Neural progenitor cell (in vitro differentiated cells): ENCODE measurements around the gene EZH1. TPM values are rescaled to one million over a fixed set of nuclear protein-coding genes. Genes with fewer than 3 reads are reported as not detected.
"Not testable (repeated sequence)": the region's sequence is repeated elsewhere in the genome, so short reads cannot be mapped to it uniquely, and the experiment has no call there.

Experiments
- DNase-seq: peaks from one replicate; pipeline ENCODE4 v3.0.0-alpha.2; 2016; ENCODE audit warnings: low spot score
- H2AFZ ChIP-seq: fragments of 200-600 bp; sonication (generic); replicated peaks from 2 replicates; pipeline ENCODE4 v1.6.1; 2016; ENCODE audit warnings: antibody characterized with exemption
- H3F3A ChIP-seq: fragments of 200-600 bp; sonication (generic); 2 replicates; pipeline ENCODE4 v1.6.1; 2016; ENCODE audit warnings: antibody characterized with exemption, low read depth
- H3K27ac ChIP-seq: fragments of 200-600 bp; sonication (generic); 2 replicates; pipeline ENCODE4 v1.5.1; 2016; ENCODE audit warnings: mild to moderate bottlenecking
- H3K27me3 ChIP-seq: fragments of 200-600 bp; sonication (generic); 2 replicates; pipeline ENCODE4 v1.6.1; 2016; ENCODE audit warnings: mild to moderate bottlenecking, moderate library complexity
- H3K36me3 ChIP-seq: fragments of 200-600 bp; sonication (generic); 2 replicates; pipeline ENCODE4 v1.5.1; 2016
- H3K4me1 ChIP-seq: fragments of 200-600 bp; sonication (generic); 2 replicates; pipeline ENCODE4 v1.6.1; 2016; ENCODE audit warnings: mixed run types
- H3K4me2 ChIP-seq: fragments of 200-600 bp; sonication (generic); 2 replicates; pipeline ENCODE4 v1.6.1; 2016
- H3K4me3 ChIP-seq: fragments of 200-600 bp; sonication (generic); 2 replicates; pipeline ENCODE4 v1.5.1; 2016
- H3K79me2 ChIP-seq: fragments of 200-600 bp; sonication (generic); 2 replicates; pipeline ENCODE4 v1.6.1; 2016; ENCODE audit warnings: low read depth
- H3K9ac ChIP-seq: fragments of 200-600 bp; sonication (generic); 2 replicates; pipeline ENCODE4 v1.6.1; 2016
- H3K9me3 ChIP-seq: fragments of 200-600 bp; sonication (generic); 2 replicates; pipeline ENCODE4 v1.5.1; 2016; ENCODE audit warnings: low read depth
- H4K20me1 ChIP-seq: fragments of 200-600 bp; sonication (generic); 2 replicates; pipeline ENCODE4 v1.6.1; 2016; ENCODE audit warnings: low read depth
- H3K27ac Mint-ChIP-seq: 3 replicates; pipeline ENCODE4 v1.8.0; 2021; ENCODE audit warnings: mixed read lengths
- H3K27me3 Mint-ChIP-seq: 2 replicates; pipeline ENCODE4 v1.8.0; 2022; ENCODE audit warnings: low read depth, mild to moderate bottlenecking, inconsistent platforms, moderate library complexity, mixed read lengths; ENCODE audit not compliant: insufficient read depth
- H3K36me3 Mint-ChIP-seq: 3 replicates; pipeline ENCODE4 v1.8.0; 2021; ENCODE audit warnings: mixed read lengths
- H3K4me1 Mint-ChIP-seq: 3 replicates; pipeline ENCODE4 v1.8.0; 2021; ENCODE audit warnings: mixed read lengths
- H3K4me3 Mint-ChIP-seq: 3 replicates; pipeline ENCODE4 v1.8.0; 2021; ENCODE audit warnings: mild to moderate bottlenecking, moderate library complexity, mixed read lengths
- H3K9me3 Mint-ChIP-seq: 3 replicates; pipeline ENCODE4 v1.8.0; 2020; ENCODE audit warnings: mixed read lengths
- CTCF ChIP-seq: fragments of 200-600 bp; sonication (generic); IDR thresholded peaks from 2 replicates; pipeline ENCODE4 v1.5.1; 2017; ENCODE audit warnings: antibody characterized with exemption, mild to moderate bottlenecking
- EZH2 ChIP-seq: fragments of 200-600 bp; sonication (generic); IDR thresholded peaks from 2 replicates; pipeline ENCODE4 v1.6.1; 2017; ENCODE audit warnings: antibody characterized with exemption, mild to moderate bottlenecking, moderate library complexity
- EZH2phosphoT487 ChIP-seq: fragments of 200-600 bp; sonication (generic); IDR thresholded peaks from 2 replicates; pipeline ENCODE4 v1.6.1; 2017; ENCODE audit warnings: antibody characterized with exemption
- total RNA-seq: library from RNA; depleted of rRNA; stranded (reverse); fragments of >200 nt; gene quantifications from 2 replicates; pipeline ENCODE4 v1.2.3, GENCODE V29; 2015; ENCODE audit warnings: low replicate concordance

Gene EZH1
- total RNA-seq, 1 donor from 2014 or later, result 48.5 TPM

- peak within 1 kb of the TSS; percentile 99 for H3K27ac Mint-ChIP-seq
Observed at GRCh38 chr17:42773290-42774035, 28.6 kb upstream of the EZH1 start, which contains the start of gene VPS25. Gene VPS25 (plus strand): TSS chr17:42773449. CDS start chr17:42773476, 27 bp downstream.

GRCh38 chr17:42772945-42773289 is 28.1 kb upstream of the EZH1 start:
- peak overlapping the region; percentile 77 for H3K9ac ChIP-seq
- no peaks in the 10 kb centered on the region for H3K4me1 ChIP-seq
- Mint-ChIP-seq H3K9me3 (no peaks in the 10 kb centered on the region), H3K36me3 (peaks cover 5% of the 10 kb centered on the region), H3K27ac (peak overlapping the region; percentile 99), H3K4me1 (peaks cover 28% of the 10 kb centered on the region), H3K4me3 (peak overlapping the region; percentile 100), H3K27me3 (peaks cover 5% of the 10 kb centered on the region)
- H3K4me2 ChIP-seq, result peak overlapping the region; percentile 86
- H3K4me3 ChIP-seq, result peak overlapping the region; percentile 71
- no peak overlapping the region for H3K27ac ChIP-seq
- no peaks in the 10 kb centered on the region for H3K27me3 ChIP-seq
- peak overlapping the region; percentile 90 for H2AFZ ChIP-seq
- no peak for TF ChIP-seq EZH2
- TF ChIP-seq CTCF, result no peak
- TF ChIP-seq EZH2phosphoT487, result no peak
- DNase-seq, result no peak
- no peaks in the 10 kb centered on the region for H3K36me3 ChIP-seq
- H3K79me2 ChIP-seq, result peaks cover 12% of the 10 kb centered on the region
- no peaks in the 10 kb centered on the region for H4K20me1 ChIP-seq
- H3K9me3 ChIP-seq, result no peaks in the 10 kb centered on the region
- H3F3A ChIP-seq, result peaks cover 6% of the 10 kb centered on the region

More at GRCh38 chr17:42773290-42774035, 28.6 kb upstream of the EZH1 start, which contains the start of gene VPS25:
- no peaks in the 10 kb centered on the region for H3K27me3 ChIP-seq
- peaks cover 28% of the 10 kb centered on the region for H3K4me1 Mint-ChIP-seq
- H3K4me3 Mint-ChIP-seq, result peak within 1 kb of the TSS; percentile 100
- H3K4me3 ChIP-seq, result peak within 1 kb of the TSS; percentile 71
- DNase-seq, result peak; percentile 88
- peaks cover 5% of the 10 kb centered on the region for H3K27me3 Mint-ChIP-seq
- no peaks in the 10 kb centered on the region for H3K36me3 ChIP-seq
- H3K9ac ChIP-seq, result peak within 1 kb of the TSS; percentile 77
- H3F3A ChIP-seq, result peaks cover 6% of the 10 kb centered on the region
- H2AFZ ChIP-seq, result peak within 1 kb of the TSS; percentile 90
- peaks cover 12% of the 10 kb centered on the region for H3K79me2 ChIP-seq
- no peaks in the 10 kb centered on the region for H3K4me1 ChIP-seq
- H3K27ac ChIP-seq, result no peak within 1 kb of the TSS
- peaks cover 3% of the 10 kb centered on the region for H4K20me1 ChIP-seq
- peak within 1 kb of the TSS; percentile 86 for H3K4me2 ChIP-seq
- no peaks in the 10 kb centered on the region for H3K9me3 ChIP-seq
- H3K9me3 Mint-ChIP-seq, result no peaks in the 10 kb centered on the region
- TF ChIP-seq EZH2 (peak; percentile 40), EZH2phosphoT487 (no peak), CTCF (peak; percentile 28)
- peaks cover 7% of the 10 kb centered on the region for H3K36me3 Mint-ChIP-seq

- not testable (repeated sequence) for H3F3A ChIP-seq, H3K27me3 Mint-ChIP-seq, H3K4me1 ChIP-seq, H3K36me3 Mint-ChIP-seq, H4K20me1 ChIP-seq, H3K4me3 Mint-ChIP-seq, DNase-seq, H2AFZ ChIP-seq, H3K4me3 ChIP-seq, H3K27ac ChIP-seq, H3K27me3 ChIP-seq, H3K9me3 Mint-ChIP-seq, H3K9me3 ChIP-seq, H3K36me3 ChIP-seq, H3K27ac Mint-ChIP-seq, H3K9ac ChIP-seq, H3K4me2 ChIP-seq
- H3K4me1 Mint-ChIP-seq, result peaks cover 25% of the 10 kb centered on the region
- peaks cover 12% of the 10 kb centered on the region for H3K79me2 ChIP-seq
Observed at GRCh38 chr17:42769964-42770363, 25.1 kb upstream of the EZH1 start.

- H3F3A ChIP-seq, H3K27ac Mint-ChIP-seq, H3K9me3 ChIP-seq, H3K4me3 Mint-ChIP-seq, H3K27me3 ChIP-seq, H3K9me3 Mint-ChIP-seq, H3K79me2 ChIP-seq, DNase-seq, H3K4me1 ChIP-seq, H3K36me3 Mint-ChIP-seq, H3K4me2 ChIP-seq, H3K9ac ChIP-seq, H3K27me3 Mint-ChIP-seq, H3K4me3 ChIP-seq, H3K27ac ChIP-seq, H4K20me1 ChIP-seq, H2AFZ ChIP-seq, H3K36me3 ChIP-seq: not testable (repeated sequence)
- peaks cover 12% of the 10 kb centered on the region for H3K4me1 Mint-ChIP-seq
Observed at GRCh38 chr17:42768006-42768405, 23.2 kb upstream of the EZH1 start.
